GM18511 (cell line): ENCODE measurements around the gene FHAD1.
"Not testable (repeated sequence)": the region's sequence is repeated elsewhere in the genome, so short reads cannot be mapped to it uniquely, and the experiment has no call there.

Experiments used
- ATAC-seq: cut with Tn5 transposase; IDR thresholded peaks from one replicate; pipeline ENCODE4 v1.9.1; 2021; ENCODE audit warnings: mild to moderate bottlenecking, moderate library complexity; ENCODE audit not compliant: unreplicated experiment

FHAD1 gene

GRCh38 chr1:15303935-15304334, 56.9 kb downstream of the FHAD1 start:
- no peak for ATAC-seq

- ATAC-seq = no peak
These were observed 57.9 kb downstream of the FHAD1 start for GRCh38 chr1:15304708-15305467.

GRCh38 chr1:15305468-15305770, 58.4 kb downstream of the FHAD1 start:
- no peak for ATAC-seq

GRCh38 chr1:15306352-15306751, 59.3 kb downstream of the FHAD1 start:
- ATAC-seq = not testable (repeated sequence)

GRCh38 chr1:15308135-15308534, 61.1 kb downstream of the FHAD1 start:
- no peak for ATAC-seq

- no peak for ATAC-seq
These were observed 61.6 kb downstream of the FHAD1 start for GRCh38 chr1:15308621-15309027.

- ATAC-seq = no peak
These were observed 62.7 kb downstream of the FHAD1 start for GRCh38 chr1:15309687-15310086.

- ATAC-seq = no peak
These were observed 63.5 kb downstream of the FHAD1 start for GRCh38 chr1:15310544-15310943.

GRCh38 chr1:15311122-15311822, 64.2 kb downstream of the FHAD1 start:
- no peak for ATAC-seq

- no peak for ATAC-seq
These were observed 64.9 kb downstream of the FHAD1 start for GRCh38 chr1:15311880-15312279.

GRCh38 chr1:15312626-15313411, 65.8 kb downstream of the FHAD1 start:
- ATAC-seq = no peak

- no peak for ATAC-seq
These were observed 67.6 kb downstream of the FHAD1 start for GRCh38 chr1:15314328-15315281.

GRCh38 chr1:15315815-15316214, 68.8 kb downstream of the FHAD1 start:
- no peak for ATAC-seq

- no peak for ATAC-seq
These were observed 69.5 kb downstream of the FHAD1 start for GRCh38 chr1:15316510-15316909.

- ATAC-seq = no peak
These were observed 73.2 kb downstream of the FHAD1 start for GRCh38 chr1:15320267-15320666.

- ATAC-seq = no peak
These were observed 74.6 kb downstream of the FHAD1 start for GRCh38 chr1:15321601-15322000.

- no peak for ATAC-seq
These were observed 75.8 kb downstream of the FHAD1 start for GRCh38 chr1:15322648-15323350.

- no peak for ATAC-seq
These were observed 76.4 kb downstream of the FHAD1 start for GRCh38 chr1:15323351-15323988.

GRCh38 chr1:15323989-15324868, 77.2 kb downstream of the FHAD1 start:
- ATAC-seq = no peak
